Kidney epithelial cell (primary cell): ENCODE data around the gene YEATS2. TPM values are rescaled to one million over a fixed set of nuclear protein-coding genes. Genes with fewer than 3 reads are reported as not detected.
"Not testable (repeated sequence)": the region's sequence is repeated elsewhere in the genome, so short reads cannot be mapped to it uniquely, and the experiment has no call there.

Experiments
- DNase-seq: peaks from one replicate; pipeline ENCODE4 v3.0.0-alpha.2; 2010; ENCODE audit warnings: low read depth
- H3K27me3 ChIP-seq: 2 replicates; pipeline ENCODE4 v1.6.0; 2011; ENCODE audit warnings: low read length; ENCODE audit not compliant: control insufficient read depth, insufficient read depth
- H3K36me3 ChIP-seq: 2 replicates; pipeline ENCODE4 v1.5.1; 2011; ENCODE audit warnings: low read length; ENCODE audit not compliant: control insufficient read depth, insufficient read depth
- H3K4me3 ChIP-seq: 2 replicates; pipeline ENCODE4 v1.5.1; 2011; ENCODE audit warnings: low read depth, mild to moderate bottlenecking, control low read depth, low read length
- CTCF ChIP-seq: IDR thresholded peaks from 2 replicates; pipeline ENCODE4 v1.5.1; 2011; ENCODE audit warnings: mild to moderate bottlenecking, moderate library complexity, low read length, control low read depth, inconsistent platforms; ENCODE audit not compliant: insufficient read depth, poor library complexity, severe bottlenecking
- total RNA-seq: library from RNA; depleted of rRNA; stranded (reverse); fragments of >200 nt; gene quantifications from 2 replicates; pipeline ENCODE4 v1.2.3, GENCODE V29; 2015

The YEATS2 gene
- total RNA-seq, 1 donor from 2014 or later: 30.2 TPM

- no peak for TF ChIP-seq CTCF
- Histone ChIP-seq H3K4me3 (no peak overlapping the region), H3K27me3 (no peaks in the 10 kb centered on the region), H3K36me3 (no peaks in the 10 kb centered on the region)
- DNase-seq: peak; percentile 52
Measured at GRCh38 chr3:183664913-183665381, 32.6 kb upstream of the YEATS2 start.

GRCh38 chr3:183680061-183680460 is 17.5 kb upstream of the YEATS2 start:
- Histone ChIP-seq H3K36me3 (no peaks in the 10 kb centered on the region), H3K4me3 (no peak overlapping the region), H3K27me3 (no peaks in the 10 kb centered on the region)
- no peak for DNase-seq
- no peak for TF ChIP-seq CTCF

- DNase-seq: no peak
- H3K36me3 ChIP-seq: no peaks in the 10 kb centered on the region
- H3K27me3 ChIP-seq: no peaks in the 10 kb centered on the region
- TF ChIP-seq CTCF: no peak
- H3K4me3 ChIP-seq: no peak overlapping the region
Measured at GRCh38 chr3:183687705-183688104, 9.9 kb upstream of the YEATS2 start.

- no peak overlapping the region for H3K4me3 ChIP-seq
- no peak for DNase-seq
- H3K36me3 ChIP-seq: no peaks in the 10 kb centered on the region
- H3K27me3 ChIP-seq: no peaks in the 10 kb centered on the region
- TF ChIP-seq CTCF: no peak
Measured at GRCh38 chr3:183688874-183689273, 8.7 kb upstream of the YEATS2 start.

- H3K4me3 ChIP-seq, H3K27me3 ChIP-seq, H3K36me3 ChIP-seq, DNase-seq: not testable (repeated sequence)
Measured at GRCh38 chr3:183689621-183690020, 8.0 kb upstream of the YEATS2 start.

GRCh38 chr3:183690402-183690995 is 7.1 kb upstream of the YEATS2 start:
- no peak for TF ChIP-seq CTCF
- Histone ChIP-seq H3K27me3 (no peaks in the 10 kb centered on the region), H3K36me3 (no peaks in the 10 kb centered on the region), H3K4me3 (no peak overlapping the region)
- DNase-seq: no peak
